ENCODE results near the gene ZSCAN31. TPM values are rescaled to one million over a fixed set of nuclear protein-coding genes. Genes with fewer than 3 reads are reported as not detected.

The ZSCAN31 gene
- total RNA-seq, 1 experiment from 2014 or later: 6.6 TPM

DNA sequence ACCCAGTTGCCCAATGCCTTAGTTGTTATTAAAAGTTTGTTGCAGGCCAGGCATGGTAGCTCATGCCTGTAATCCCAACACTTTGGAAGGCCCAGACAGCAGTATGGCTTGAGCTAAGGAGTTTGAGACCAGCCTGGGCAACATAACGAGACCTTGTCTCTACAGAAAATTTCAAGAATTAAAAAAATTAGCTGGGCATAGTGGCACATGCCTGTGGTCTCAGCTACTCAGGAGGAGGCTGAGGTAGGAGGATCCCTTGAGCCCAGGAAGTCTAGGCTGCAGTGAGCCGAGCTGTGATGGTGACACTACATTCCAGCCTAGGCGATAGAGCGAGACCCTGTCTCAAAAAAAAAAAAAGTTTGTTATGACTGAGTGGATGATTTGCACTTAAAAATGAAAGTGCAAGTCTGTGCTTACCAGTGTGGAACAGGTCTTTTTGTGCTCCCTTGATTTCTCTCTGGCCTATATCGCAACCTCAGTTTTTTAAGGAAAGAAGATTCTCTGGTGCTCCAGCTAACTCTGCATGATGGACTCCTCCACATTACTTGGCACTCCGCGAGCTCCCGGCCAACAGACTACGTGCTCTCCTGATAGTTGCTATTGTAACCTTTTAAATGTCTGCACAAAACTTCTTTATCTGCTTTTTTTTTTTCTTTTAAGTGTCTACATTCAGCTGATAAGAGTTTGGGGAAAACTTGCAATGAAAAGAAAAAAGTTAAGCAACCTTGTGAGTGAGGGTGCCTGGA lies 35.9 kb upstream of the ZSCAN31 start:
- Mint-ChIP-seq H3K27me3 (ENCODE audit: low read depth) (no peaks in the 10 kb centered on the region), H3K9me3 (no peaks in the 10 kb centered on the region), H3K4me1 (no peaks in the 10 kb centered on the region), H3K4me3 (no peak overlapping the region), H3K36me3 (no peaks in the 10 kb centered on the region), H3K27ac (no peak overlapping the region)
- DNase-seq (ENCODE audit: low spot score) (no peak), ATAC-seq (no peak)
- ChIA-PET CTCF (interaction anchor here (1.8 kb wide), 1 partner anchor 16 kb away, joined by 12 read pairs; no protein-coding TSS in a partner anchor), POLR2A (interaction anchor here (0.7 kb wide), 1 partner anchor 534 kb away, joined by 3 read pairs; a partner anchor contains a TSS)
- TF ChIP-seq ZNF219 (CRISPR knock-in tag; IDR thresholded peaks at IDR 0.05; ENCODE audit: borderline replicate concordance): no peak

- ATAC-seq: no peak
- H3K4me1 Mint-ChIP-seq: no peaks in the 10 kb centered on the region
- TF ChIP-seq NR3C1 (CRISPR knock-in tag; conservative IDR thresholded peaks at IDR 0.05; ENCODE audit: low read depth) (no peak), GABPB1 (CRISPR knock-in tag; IDR thresholded peaks at IDR 0.05) (no peak)
- peaks cover 4% of the 10 kb centered on the region; the same call in 1 of the 2 replicates for H3K36me3 Mint-ChIP-seq
- DNase-seq (ENCODE audit: low spot score): no peak
- ChIA-PET CTCF (interaction anchor here (1.8 kb wide), 1 partner anchor 15 kb away, joined by 12 read pairs; no protein-coding TSS in a partner anchor), POLR2A (interaction anchor here (0.7 kb wide), 1 partner anchor 533 kb away, joined by 3 read pairs; a partner anchor contains a TSS)
- no peak overlapping the region for H3K27ac Mint-ChIP-seq
- no peaks in the 10 kb centered on the region for H3K27me3 Mint-ChIP-seq (ENCODE audit: low read depth)
- H3K4me3 Mint-ChIP-seq: no peak overlapping the region
- H3K9me3 Mint-ChIP-seq: no peaks in the 10 kb centered on the region
Observed at GRCh38 chr6:28371280-28371679, 35.3 kb upstream of the ZSCAN31 start.

DNA sequence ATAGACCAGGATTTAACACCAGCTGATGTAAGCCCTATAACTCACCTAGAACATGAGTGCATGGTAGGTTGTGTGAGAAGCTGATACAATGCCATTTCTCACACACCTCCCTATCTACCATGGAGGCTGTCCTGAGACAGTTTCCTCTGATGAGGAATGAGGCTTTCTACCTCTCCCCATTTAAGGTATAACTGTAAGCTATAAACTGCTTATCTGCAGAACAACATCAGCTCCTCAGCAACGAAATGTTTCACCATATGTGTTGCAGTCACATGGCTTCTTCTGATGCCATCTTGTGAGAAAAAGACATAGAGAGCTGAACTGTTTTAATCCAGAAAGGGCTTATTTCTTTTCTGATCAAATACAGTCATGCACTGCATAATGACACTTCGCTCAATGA lies 34.5 kb upstream of the ZSCAN31 start:
- TF ChIP-seq, protein P1, sequence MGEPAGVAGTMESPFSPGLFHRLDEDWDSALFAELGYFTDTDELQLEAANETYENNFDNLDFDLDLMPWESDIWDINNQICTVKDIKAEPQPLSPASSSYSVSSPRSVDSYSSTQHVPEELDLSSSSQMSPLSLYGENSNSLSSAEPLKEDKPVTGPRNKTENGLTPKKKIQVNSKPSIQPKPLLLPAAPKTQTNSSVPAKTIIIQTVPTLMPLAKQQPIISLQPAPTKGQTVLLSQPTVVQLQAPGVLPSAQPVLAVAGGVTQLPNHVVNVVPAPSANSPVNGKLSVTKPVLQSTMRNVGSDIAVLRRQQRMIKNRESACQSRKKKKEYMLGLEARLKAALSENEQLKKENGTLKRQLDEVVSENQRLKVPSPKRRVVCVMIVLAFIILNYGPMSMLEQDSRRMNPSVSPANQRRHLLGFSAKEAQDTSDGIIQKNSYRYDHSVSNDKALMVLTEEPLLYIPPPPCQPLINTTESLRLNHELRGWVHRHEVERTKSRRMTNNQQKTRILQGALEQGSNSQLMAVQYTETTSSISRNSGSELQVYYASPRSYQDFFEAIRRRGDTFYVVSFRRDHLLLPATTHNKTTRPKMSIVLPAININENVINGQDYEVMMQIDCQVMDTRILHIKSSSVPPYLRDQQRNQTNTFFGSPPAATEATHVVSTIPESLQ (CRISPR knock-in tag; IDR thresholded peaks at IDR 0.05): no peak
- TF ChIP-seq ELF4 (CRISPR knock-in tag; IDR thresholded peaks at IDR 0.05; ENCODE audit: low read depth) (no peak), ZNF263 (CRISPR knock-in tag; IDR thresholded peaks at IDR 0.05; ENCODE audit: low read depth) (no peak), ZNF416 (CRISPR knock-in tag; IDR thresholded peaks at IDR 0.05) (no peak), ZNF121 (CRISPR knock-in tag; IDR thresholded peaks at IDR 0.05) (no peak), ZNF396 (CRISPR knock-in tag; IDR thresholded peaks at IDR 0.05; ENCODE audit: borderline replicate concordance) (no peak), CBFB (CRISPR knock-in tag; IDR thresholded peaks at IDR 0.05; ENCODE audit: low read depth) (no peak), MXD4 (CRISPR knock-in tag; IDR thresholded peaks at IDR 0.05; ENCODE audit: borderline replicate concordance) (no peak)
- TF ChIP-seq, protein P2, sequence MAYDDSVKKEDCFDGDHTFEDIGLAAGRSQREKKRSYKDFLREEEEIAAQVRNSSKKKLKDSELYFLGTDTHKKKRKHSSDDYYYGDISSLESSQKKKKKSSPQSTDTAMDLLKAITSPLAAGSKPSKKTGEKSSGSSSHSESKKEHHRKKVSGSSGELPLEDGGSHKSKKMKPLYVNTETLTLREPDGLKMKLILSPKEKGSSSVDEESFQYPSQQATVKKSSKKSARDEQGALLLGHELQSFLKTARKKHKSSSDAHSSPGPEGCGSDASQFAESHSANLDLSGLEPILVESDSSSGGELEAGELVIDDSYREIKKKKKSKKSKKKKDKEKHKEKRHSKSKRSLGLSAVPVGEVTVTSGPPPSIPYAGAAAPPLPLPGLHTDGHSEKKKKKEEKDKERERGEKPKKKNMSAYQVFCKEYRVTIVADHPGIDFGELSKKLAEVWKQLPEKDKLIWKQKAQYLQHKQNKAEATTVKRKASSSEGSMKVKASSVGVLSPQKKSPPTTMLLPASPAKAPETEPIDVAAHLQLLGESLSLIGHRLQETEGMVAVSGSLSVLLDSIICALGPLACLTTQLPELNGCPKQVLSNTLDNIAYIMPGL (CRISPR knock-in tag; IDR thresholded peaks at IDR 0.05): no peak
- TF ChIP-seq, protein P3, sequence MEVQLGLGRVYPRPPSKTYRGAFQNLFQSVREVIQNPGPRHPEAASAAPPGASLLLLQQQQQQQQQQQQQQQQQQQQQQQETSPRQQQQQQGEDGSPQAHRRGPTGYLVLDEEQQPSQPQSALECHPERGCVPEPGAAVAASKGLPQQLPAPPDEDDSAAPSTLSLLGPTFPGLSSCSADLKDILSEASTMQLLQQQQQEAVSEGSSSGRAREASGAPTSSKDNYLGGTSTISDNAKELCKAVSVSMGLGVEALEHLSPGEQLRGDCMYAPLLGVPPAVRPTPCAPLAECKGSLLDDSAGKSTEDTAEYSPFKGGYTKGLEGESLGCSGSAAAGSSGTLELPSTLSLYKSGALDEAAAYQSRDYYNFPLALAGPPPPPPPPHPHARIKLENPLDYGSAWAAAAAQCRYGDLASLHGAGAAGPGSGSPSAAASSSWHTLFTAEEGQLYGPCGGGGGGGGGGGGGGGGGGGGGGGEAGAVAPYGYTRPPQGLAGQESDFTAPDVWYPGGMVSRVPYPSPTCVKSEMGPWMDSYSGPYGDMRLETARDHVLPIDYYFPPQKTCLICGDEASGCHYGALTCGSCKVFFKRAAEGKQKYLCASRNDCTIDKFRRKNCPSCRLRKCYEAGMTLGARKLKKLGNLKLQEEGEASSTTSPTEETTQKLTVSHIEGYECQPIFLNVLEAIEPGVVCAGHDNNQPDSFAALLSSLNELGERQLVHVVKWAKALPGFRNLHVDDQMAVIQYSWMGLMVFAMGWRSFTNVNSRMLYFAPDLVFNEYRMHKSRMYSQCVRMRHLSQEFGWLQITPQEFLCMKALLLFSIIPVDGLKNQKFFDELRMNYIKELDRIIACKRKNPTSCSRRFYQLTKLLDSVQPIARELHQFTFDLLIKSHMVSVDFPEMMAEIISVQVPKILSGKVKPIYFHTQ (CRISPR knock-in tag; IDR thresholded peaks at IDR 0.05): no peak
- Mint-ChIP-seq H3K9me3 (no peaks in the 10 kb centered on the region), H3K27ac (no peak overlapping the region), H3K4me1 (no peaks in the 10 kb centered on the region), H3K27me3 (ENCODE audit: low read depth) (no peaks in the 10 kb centered on the region), H3K4me3 (no peak overlapping the region), H3K36me3 (peaks cover 12% of the 10 kb centered on the region)
- ChIA-PET POLR2A (interaction anchor here (0.5 kb wide), 1 partner anchor 24 kb away, joined by 7 read pairs; no protein-coding TSS in a partner anchor), CTCF (no interaction called here)
- ATAC-seq (no peak), DNase-seq (ENCODE audit: low spot score) (no peak)

All from WTC11 (cell line).